ENCODE measurements around the gene OSBPL7. TPM values are rescaled to one million over a fixed set of nuclear protein-coding genes. Genes with fewer than 3 reads are reported as not detected.

The OSBPL7 gene
- total and polyA plus RNA-seq, 2 donors (not counting 1 experiment from before 2014, with no cell fraction given) = 51.0 to 61.3 TPM

- Histone ChIP-seq H3K27ac (ENCODE audit: low read length in 2 of 2) (no peak overlapping the region), H2AFZ (ENCODE audit: insufficient read depth, low read depth, low read length, poor library complexity, severe bottlenecking) (no peak overlapping the region), H3K4me2 (replicated peaks; ENCODE audit: low read depth, low read length, poor library complexity, severe bottlenecking) (no peak overlapping the region), H4K20me1 (ENCODE audit: control insufficient read depth, insufficient read depth, low read length, poor library complexity, severe bottlenecking) (no peaks in the 10 kb centered on the region), H3K27me3 (replicated peaks in 1 of 4; ENCODE audit: control extremely low read depth in 1 of 4, control insufficient read depth in 3 of 4, insufficient read depth in 4 of 4, low read length in 3 of 4) (no peaks in the 10 kb centered on the region), H3K79me2 (ENCODE audit: control insufficient read depth, insufficient read depth, low read length) (peaks cover 11% of the 10 kb centered on the region), H3K4me3 (ENCODE audit: control extremely low read depth in 1 of 5, extremely low read depth in 1 of 5, insufficient read depth in 1 of 5, low read depth in 2 of 5, low read length in 4 of 5) (no peak overlapping the region), H3K4me1 (ENCODE audit: control insufficient read depth in 2 of 2, insufficient read depth in 2 of 2, low read length in 2 of 2) (peaks cover 16 to 23% of the 10 kb centered on the region in 2 donors), H3K36me3 (replicated peaks in 1 of 2; ENCODE audit: control extremely low read depth in 1 of 2, control insufficient read depth in 1 of 2, extremely low read depth in 1 of 2, insufficient read depth in 2 of 2, low read length in 1 of 2) (peaks cover 0 to 59% of the 10 kb centered on the region in 2 experiments), H3K9me3 (ENCODE audit: control extremely low read depth in 1 of 3, control insufficient read depth in 2 of 3, insufficient read depth in 1 of 3, low read length in 2 of 3) (no peaks in the 10 kb centered on the region), H3K9ac (ENCODE audit: low read length) (no peak overlapping the region)
- DNase-seq (no peak), ATAC-seq (ENCODE audit: low read depth) (no peak)
- WGBS (ENCODE audit: insufficient coverage) = 93% methylated on average over 9 of the region's 10 CpGs
- Mint-ChIP-seq H3K4me3 (peak overlapping the region; percentile 15), H3K4me1 (peaks cover 27% of the 10 kb centered on the region), H3K27ac (no peak overlapping the region), H3K27me3 (no peaks in the 10 kb centered on the region), H3K9me3 (ENCODE audit: insufficient read depth) (no peaks in the 10 kb centered on the region)
- CTCF ChIA-PET = no interaction called here
- intact Hi-C loops (cut with micrococcal nuclease) = no loop called here
- POLR2A ChIA-PET = no interaction called here
- TF ChIP-seq EZH2 (IDR thresholded peaks at IDR 0.05; ENCODE audit: borderline replicate concordance, insufficient read depth, low read depth, low read length, poor library complexity, severe bottlenecking) = no peak
- no peak for TF ChIP-seq CTCF (IDR thresholded peaks at IDR 0.05)
These were observed 2.1 kb downstream of the OSBPL7 start for GRCh38 chr17:47819475-47819874.

GRCh38 chr17:47818002-47818695 lies 3.4 kb downstream of the OSBPL7 start:
- Histone ChIP-seq H3K4me1 (ENCODE audit: control insufficient read depth in 2 of 2, insufficient read depth in 2 of 2, low read length in 2 of 2) (peaks cover 16 to 23% of the 10 kb centered on the region in 2 donors), H3K36me3 (replicated peaks in 1 of 2; ENCODE audit: control extremely low read depth in 1 of 2, control insufficient read depth in 1 of 2, extremely low read depth in 1 of 2, insufficient read depth in 2 of 2, low read length in 1 of 2) (peaks cover 0 to 52% of the 10 kb centered on the region in 2 experiments), H3K79me2 (ENCODE audit: control insufficient read depth, insufficient read depth, low read length) (peaks cover 11% of the 10 kb centered on the region), H3K4me2 (replicated peaks; ENCODE audit: low read depth, low read length, poor library complexity, severe bottlenecking) (no peak overlapping the region), H3K4me3 (ENCODE audit: control extremely low read depth in 1 of 5, extremely low read depth in 1 of 5, insufficient read depth in 1 of 5, low read depth in 2 of 5, low read length in 4 of 5) (no peak overlapping the region), H3K27ac (ENCODE audit: low read length in 2 of 2) (no peak overlapping the region), H3K27me3 (replicated peaks in 1 of 4; ENCODE audit: control extremely low read depth in 1 of 4, control insufficient read depth in 3 of 4, insufficient read depth in 4 of 4, low read length in 3 of 4) (no peaks in the 10 kb centered on the region), H2AFZ (ENCODE audit: insufficient read depth, low read depth, low read length, poor library complexity, severe bottlenecking) (no peak overlapping the region), H3K9me3 (ENCODE audit: control extremely low read depth in 1 of 3, control insufficient read depth in 2 of 3, insufficient read depth in 1 of 3, low read length in 2 of 3) (no peaks in the 10 kb centered on the region), H4K20me1 (ENCODE audit: control insufficient read depth, insufficient read depth, low read length, poor library complexity, severe bottlenecking) (no peaks in the 10 kb centered on the region), H3K9ac (ENCODE audit: low read length) (no peak overlapping the region)
- ATAC-seq (ENCODE audit: low read depth) = no peak
- TF ChIP-seq EZH2 (IDR thresholded peaks at IDR 0.05; ENCODE audit: borderline replicate concordance, insufficient read depth, low read depth, low read length, poor library complexity, severe bottlenecking) = no peak
- CTCF ChIA-PET = no interaction called here
- H3K27ac Mint-ChIP-seq = no peak overlapping the region
- WGBS (ENCODE audit: insufficient coverage) = 96% methylated on average over 6 of the region's 11 CpGs
- no peaks in the 10 kb centered on the region for H3K27me3 Mint-ChIP-seq
- H3K4me3 Mint-ChIP-seq = no peak overlapping the region
- intact Hi-C loops (cut with micrococcal nuclease) = no loop called here
- peaks cover 26% of the 10 kb centered on the region for H3K4me1 Mint-ChIP-seq
- no peak for DNase-seq
- no peaks in the 10 kb centered on the region for H3K9me3 Mint-ChIP-seq (ENCODE audit: insufficient read depth)
- POLR2A ChIA-PET = no interaction called here
